CD4-positive, alpha-beta T cell (primary cell): Measurements from ENCODE around the gene SV2A. TPM values are rescaled to one million over a fixed set of nuclear protein-coding genes. Genes with fewer than 3 reads are reported as not detected.

Experiments used
- ATAC-seq: fragments of 200-7000 bp; cut with Tn5 transposase; one replicate; pipeline ENCODE4 v1.10.0; 2022; ENCODE audit warnings: mild to moderate bottlenecking; ENCODE audit not compliant: poor library complexity
- CTCF ChIA-PET: fragments of 350-600 bp; sonication (Branson Sonifier 250); formaldehyde crosslinking; loops from one replicate; lab custom pipeline; 2021; ENCODE audit warnings: antibody characterized with exemption, inconsistent platforms; lab: Charles Lee
- POLR2A ChIA-PET: fragments of 350-600 bp; sonication (Branson Sonifier 250); formaldehyde crosslinking; loops from one replicate; lab custom pipeline; 2021; ENCODE audit warnings: antibody characterized with exemption, inconsistent platforms; lab: Charles Lee
- DNase-seq, 14 experiments: peaks; one replicate each; pipeline ENCODE4 v3.0.0-alpha.2; 2013 to 2020; ENCODE audit warnings: mixed read lengths in 2 of 14
- H3K27ac ChIP-seq, 2 donors: one replicate each; pipeline versions ENCODE4 v1.5.1 to v1.7.0; 2013; ENCODE audit warnings: low read length in 2 of 2, low read depth in 1 of 2, mild to moderate bottlenecking in 1 of 2
- H3K27me3 ChIP-seq, 2 experiments: 1 replicate in 1 of 2; 2 replicates in 1 of 2; pipeline versions ENCODE4 v1.6.1 to v1.7.0; 2013; ENCODE audit warnings: low read length in 2 of 2, control low read depth in 1 of 2, mild to moderate bottlenecking in 1 of 2, moderate library complexity in 1 of 2; ENCODE audit not compliant: insufficient read depth in 2 of 2, control insufficient read depth in 1 of 2
- H3K36me3 ChIP-seq: one replicate; pipeline ENCODE4 v1.6.1; 2013; ENCODE audit warnings: low read length, control low read depth; ENCODE audit not compliant: insufficient read depth
- H3K4me1 ChIP-seq: one replicate; pipeline ENCODE4 v1.6.1; 2013; ENCODE audit warnings: low read length, control low read depth; ENCODE audit not compliant: insufficient read depth
- H3K4me3 ChIP-seq: one replicate; pipeline ENCODE4 v1.5.1; 2013; ENCODE audit warnings: mild to moderate bottlenecking, low read length, moderate library complexity
- H3K9me3 ChIP-seq, 2 experiments: 1 replicate in 1 of 2; 2 replicates in 1 of 2; pipeline versions ENCODE4 v1.6.1 to v1.7.0; 2013; ENCODE audit warnings: low read length in 2 of 2, mild to moderate bottlenecking in 2 of 2, control low read depth in 1 of 2, moderate library complexity in 1 of 2; ENCODE audit not compliant: control insufficient read depth in 1 of 2, insufficient read depth in 1 of 2
- H3K27ac Mint-ChIP-seq: one replicate; pipeline ENCODE4 v1.8.0; 2020; ENCODE audit warnings: mixed read lengths
- H3K27me3 Mint-ChIP-seq: one replicate; pipeline ENCODE4 v1.8.0; 2021; ENCODE audit warnings: mixed read lengths
- H3K36me3 Mint-ChIP-seq: one replicate; pipeline ENCODE4 v1.8.0; 2021; ENCODE audit warnings: low read depth, mixed read lengths
- H3K4me1 Mint-ChIP-seq: one replicate; pipeline ENCODE4 v1.8.0; 2021; ENCODE audit warnings: low read depth, mixed read lengths
- H3K4me3 Mint-ChIP-seq: one replicate; pipeline ENCODE4 v1.8.0; 2020; ENCODE audit warnings: mild to moderate bottlenecking, mixed read lengths
- H3K9me3 Mint-ChIP-seq: one replicate; pipeline ENCODE4 v1.8.0; 2020; ENCODE audit warnings: mixed read lengths
- intact Hi-C, 2 experiments: fragments of 100-400 bp; cut with DNase I in 1 of 2; cut with micrococcal nuclease in 1 of 2; formaldehyde crosslinking; loops; one replicate each; pipeline versions ENCODE4 v1.15.1 to v1.9.0; 2023 to 2025; cut with DNase I, micrococcal nuclease
- total RNA-seq, 174 experiments: library from RNA in 2 of 174; stranded (reverse) in 2 of 174; gene quantifications; one replicate each; pipeline ENCODE4 v1.2.3 and lab custom pipeline; 2021 to 2026
- TF ChIP-seq, protein P1 (sequence below): fragments of 200-600 bp; IDR thresholded peaks from one replicate; pipeline ENCODE4 v1.8.0; 2022; ENCODE audit warnings: antibody characterized with exemption, mild to moderate bottlenecking

The SV2A gene
- total RNA-seq, 2 experiments from 2014 or later, result 2.5 to 2.9 TPM

GRCh38 chr1:149931212-149931790, 13.7 kb upstream of the SV2A start:
- Mint-ChIP-seq H3K4me3 (no peak overlapping the region), H3K9me3 (no peaks in the 10 kb centered on the region), H3K27me3 (peaks cover 8% of the 10 kb centered on the region), H3K27ac (no peak overlapping the region), H3K36me3 (peaks cover 20% of the 10 kb centered on the region), H3K4me1 (peaks cover 29% of the 10 kb centered on the region)
- ChIA-PET POLR2A (interaction anchor here (0.6 to 3.4 kb wide), 2 partner anchors 9 to 44 kb away, joined by 3 to 13 read pairs; a partner anchor contains a TSS), CTCF (no interaction called here)
- ATAC-seq (no peak), DNase-seq (peak in 2 of 14 experiments; percentile 38 to 42)
- TF ChIP-seq, protein P1, sequence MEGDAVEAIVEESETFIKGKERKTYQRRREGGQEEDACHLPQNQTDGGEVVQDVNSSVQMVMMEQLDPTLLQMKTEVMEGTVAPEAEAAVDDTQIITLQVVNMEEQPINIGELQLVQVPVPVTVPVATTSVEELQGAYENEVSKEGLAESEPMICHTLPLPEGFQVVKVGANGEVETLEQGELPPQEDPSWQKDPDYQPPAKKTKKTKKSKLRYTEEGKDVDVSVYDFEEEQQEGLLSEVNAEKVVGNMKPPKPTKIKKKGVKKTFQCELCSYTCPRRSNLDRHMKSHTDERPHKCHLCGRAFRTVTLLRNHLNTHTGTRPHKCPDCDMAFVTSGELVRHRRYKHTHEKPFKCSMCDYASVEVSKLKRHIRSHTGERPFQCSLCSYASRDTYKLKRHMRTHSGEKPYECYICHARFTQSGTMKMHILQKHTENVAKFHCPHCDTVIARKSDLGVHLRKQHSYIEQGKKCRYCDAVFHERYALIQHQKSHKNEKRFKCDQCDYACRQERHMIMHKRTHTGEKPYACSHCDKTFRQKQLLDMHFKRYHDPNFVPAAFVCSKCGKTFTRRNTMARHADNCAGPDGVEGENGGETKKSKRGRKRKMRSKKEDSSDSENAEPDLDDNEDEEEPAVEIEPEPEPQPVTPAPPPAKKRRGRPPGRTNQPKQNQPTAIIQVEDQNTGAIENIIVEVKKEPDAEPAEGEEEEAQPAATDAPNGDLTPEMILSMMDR, result no peak
- H3K27ac ChIP-seq, result no peak overlapping the region
- H3K27me3 ChIP-seq, result no peaks in the 10 kb centered on the region
- no peak overlapping the region for H3K4me3 ChIP-seq
- peaks cover 20% of the 10 kb centered on the region for H3K4me1 ChIP-seq
- peaks cover 5% of the 10 kb centered on the region for H3K36me3 ChIP-seq
- H3K9me3 ChIP-seq, result no peaks in the 10 kb centered on the region
- intact Hi-C loops, result no loop called here

- no peaks in the 10 kb centered on the region for H3K9me3 Mint-ChIP-seq
- H3K27me3 Mint-ChIP-seq, result peaks cover 8% of the 10 kb centered on the region
- peaks cover 42% of the 10 kb centered on the region for H3K4me1 Mint-ChIP-seq
- Histone ChIP-seq H3K27ac (no peak overlapping the region), H3K9me3 (no peaks in the 10 kb centered on the region), H3K4me1 (peaks cover 28% of the 10 kb centered on the region), H3K4me3 (no peak overlapping the region), H3K36me3 (peaks cover 20% of the 10 kb centered on the region), H3K27me3 (no peaks in the 10 kb centered on the region)
- ChIA-PET CTCF (interaction anchor here (1.0 kb wide), 1 partner anchor 94 kb away, joined by 3 read pairs; no protein-coding TSS in a partner anchor), POLR2A (interaction anchor here (1.3 to 3.2 kb wide), 2 partner anchors 43 to 305 kb away, joined by 3 to 139 read pairs; a partner anchor contains a TSS)
- DNase-seq, result peak in 2 of 14 experiments; percentile 31 to 45
- no peak overlapping the region for H3K4me3 Mint-ChIP-seq
- peaks cover 34% of the 10 kb centered on the region for H3K36me3 Mint-ChIP-seq
- TF ChIP-seq, protein P1, result no peak
- intact Hi-C loops, result no loop called here
- peak overlapping the region; percentile 99 for H3K27ac Mint-ChIP-seq
- ATAC-seq, result no peak
These were observed 12.2 kb upstream of the SV2A start for GRCh38 chr1:149929856-149930255.

DNA sequence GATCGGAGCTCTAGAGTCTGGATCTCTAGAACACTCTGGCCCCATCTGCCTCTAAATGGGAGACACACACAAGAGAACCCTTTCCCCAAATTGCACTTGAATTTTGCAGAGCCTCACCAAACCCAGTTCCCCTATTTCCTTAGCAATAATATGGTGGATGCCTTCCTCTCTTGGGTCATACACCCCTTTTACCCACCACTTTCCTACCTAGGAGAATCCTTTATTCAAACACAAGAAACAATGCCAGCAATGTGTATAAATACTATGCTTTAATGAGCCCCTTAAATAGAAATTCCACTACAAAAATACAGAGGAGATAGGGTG, 10.7 kb upstream of the SV2A start:
- no peak for ATAC-seq

More for the DNA sequence above, 10.7 kb upstream of the SV2A start:
- Histone ChIP-seq H3K4me1 (peaks cover 28% of the 10 kb centered on the region), H3K36me3 (peaks cover 35% of the 10 kb centered on the region), H3K4me3 (peak overlapping the region; percentile 94), H3K27ac (peak overlapping the region; percentile 87 to 93), H3K9me3 (no peaks in the 10 kb centered on the region), H3K27me3 (no peaks in the 10 kb centered on the region)
- no peak for DNase-seq
- peaks cover 47% of the 10 kb centered on the region for H3K4me1 Mint-ChIP-seq
- peaks cover 8% of the 10 kb centered on the region for H3K27me3 Mint-ChIP-seq
- CTCF ChIA-PET, result no interaction called here
- POLR2A ChIA-PET, result interaction anchor here (0.6 to 3.2 kb wide), 16 partner anchors 11 to 435 kb away, joined by 3 to 139 read pairs (median 3); partner anchors contain the start of genes BOLA1, OTUD7B, PLEKHO1 and RPRD2
- intact Hi-C loops, result no loop called here
- H3K27ac Mint-ChIP-seq, result peak overlapping the region; percentile 99
- TF ChIP-seq, protein P1, result no peak
- H3K9me3 Mint-ChIP-seq, result no peaks in the 10 kb centered on the region
- H3K36me3 Mint-ChIP-seq, result peaks cover 49% of the 10 kb centered on the region
- peak overlapping the region; percentile 98 for H3K4me3 Mint-ChIP-seq
